CD4-positive, alpha-beta T cell treated with Interleukin-4 for 1 hour (primary cell): ENCODE results near the gene FNDC3B.

Experiments used
- DNase-seq, 2 donors: peaks; one replicate each; pipeline ENCODE4 v3.0.0-alpha.2; 2020 to 2022

Gene FNDC3B

GRCh38 chr3:172380632-172381031, 341.3 kb downstream of the FNDC3B start:
- DNase-seq: no peak

- no peak for DNase-seq
These were observed 344.0 kb downstream of the FNDC3B start for GRCh38 chr3:172383306-172383796.

GRCh38 chr3:172384836-172385235, 345.5 kb downstream of the FNDC3B start:
- no peak for DNase-seq

GRCh38 chr3:172387728-172388127, 348.4 kb downstream of the FNDC3B start:
- DNase-seq: no peak

- DNase-seq: no peak
These were observed 349.2 kb downstream of the FNDC3B start for GRCh38 chr3:172388412-172389078.

GRCh38 chr3:172390792-172391191, 351.4 kb downstream of the FNDC3B start:
- DNase-seq: no peak

- DNase-seq: no peak
These were observed 352.4 kb downstream of the FNDC3B start for GRCh38 chr3:172391592-172392302.

- no peak for DNase-seq
These were observed 355.3 kb downstream of the FNDC3B start for GRCh38 chr3:172394692-172395091.

- no peak for DNase-seq
These were observed 357.0 kb downstream of the FNDC3B start for GRCh38 chr3:172396400-172396799.

- DNase-seq: no peak
These were observed 358.5 kb downstream of the FNDC3B start for GRCh38 chr3:172397716-172398405.

GRCh38 chr3:172398484-172398883, 359.1 kb downstream of the FNDC3B start:
- no peak for DNase-seq

- DNase-seq: no peak
These were observed 362.7 kb downstream of the FNDC3B start for GRCh38 chr3:172402090-172402489.

- DNase-seq: no peak
These were observed 363.7 kb downstream of the FNDC3B start for GRCh38 chr3:172402892-172403643.

GRCh38 chr3:172404237-172404962, 365.0 kb downstream of the FNDC3B start:
- DNase-seq: no peak

- no peak for DNase-seq
These were observed 366.5 kb downstream of the FNDC3B start for GRCh38 chr3:172405914-172406313.

- DNase-seq: no peak
These were observed 368.5 kb downstream of the FNDC3B start for GRCh38 chr3:172407872-172408271.

- no peak for DNase-seq
These were observed 371.5 kb downstream of the FNDC3B start for GRCh38 chr3:172410702-172411477.

- DNase-seq: no peak
These were observed 372.1 kb downstream of the FNDC3B start for GRCh38 chr3:172411478-172411947.

GRCh38 chr3:172415323-172415722, 375.9 kb downstream of the FNDC3B start:
- DNase-seq: no peak

- DNase-seq: no peak
These were observed 398.3 kb downstream of the FNDC3B start for GRCh38 chr3:172437713-172438112.

- no peak for DNase-seq
These were observed 398.8 kb downstream of the FNDC3B start for GRCh38 chr3:172438186-172438585.
